Measurements from ENCODE around the gene AGA. TPM values are rescaled to one million over a fixed set of nuclear protein-coding genes. Genes with fewer than 3 reads are reported as not detected.
A peak's percentile ranks its signal among the peaks of the same experiment; 100 is the strongest.

AGA gene
- total RNA-seq, 2 experiments from 2014 or later = 14.6 to 15.4 TPM

- Mint-ChIP-seq H3K4me1 (ENCODE audit: low read depth) (peaks cover 39% of the 10 kb centered on the region), H3K27me3 (no peaks in the 10 kb centered on the region), H3K9me3 (peaks cover 3% of the 10 kb centered on the region), H3K36me3 (ENCODE audit: low read depth) (no peaks in the 10 kb centered on the region), H3K4me3 (peak overlapping the region; percentile 0), H3K27ac (peak overlapping the region; percentile 85)
- Histone ChIP-seq H3K9me3 (ENCODE audit: control insufficient read depth in 1 of 2, insufficient read depth in 1 of 2, low read length in 2 of 2) (no peaks in the 10 kb centered on the region), H3K4me1 (ENCODE audit: insufficient read depth, low read length) (peaks cover 34% of the 10 kb centered on the region), H3K27ac (ENCODE audit: low read depth in 1 of 2, low read length in 2 of 2) (peak overlapping the region in 1 of 2 donors; percentile 50), H3K27me3 (ENCODE audit: control insufficient read depth in 1 of 2, insufficient read depth in 2 of 2, low read length in 2 of 2) (no peaks in the 10 kb centered on the region), H3K4me3 (ENCODE audit: low read length) (no peak overlapping the region), H3K36me3 (ENCODE audit: insufficient read depth, low read length) (no peaks in the 10 kb centered on the region)
- intact Hi-C loops (cut with DNase I, micrococcal nuclease) = no loop called here
- no peak for TF ChIP-seq CTCF (IDR thresholded peaks at IDR 0.05)
- CTCF ChIA-PET = no interaction called here
- POLR2A ChIA-PET = interaction anchor here (1.0 to 1.2 kb wide), 2 partner anchors 10 to 41 kb away, joined by 3 to 4 read pairs; partner anchors contain the start of gene AGA
- ATAC-seq (ENCODE audit: poor library complexity) (no peak), DNase-seq (peak in 2 of 14 experiments; percentile 9 to 65)
Measured at GRCh38 chr4:177401658-177402273, 40.5 kb downstream of the AGA start.

DNA sequence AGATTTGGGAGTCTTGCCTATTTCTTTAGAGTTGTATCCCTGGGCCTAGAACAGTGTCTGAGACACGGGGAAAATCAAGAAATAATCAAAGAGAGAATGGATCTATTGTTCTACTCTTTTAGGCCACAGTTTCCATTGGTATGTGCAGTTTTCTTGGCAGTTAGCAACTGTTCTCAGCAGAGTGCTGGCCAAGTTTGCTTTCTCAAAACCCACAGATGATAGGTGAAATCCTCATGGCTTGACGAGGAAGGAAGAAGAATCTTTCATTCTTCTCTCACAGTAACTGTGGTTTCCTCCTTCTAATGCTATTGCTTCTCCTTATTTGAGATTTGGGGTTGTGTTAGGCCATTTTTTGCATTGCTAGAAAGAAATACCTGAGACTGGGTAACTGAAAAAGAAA, 42.2 kb downstream of the AGA start:
- Histone ChIP-seq H3K27ac (ENCODE audit: low read depth in 1 of 2, low read length in 2 of 2) (peak overlapping the region in 1 of 2 donors; percentile 45), H3K4me3 (ENCODE audit: low read length) (no peak overlapping the region), H3K36me3 (ENCODE audit: insufficient read depth, low read length) (no peaks in the 10 kb centered on the region), H3K27me3 (ENCODE audit: control insufficient read depth in 1 of 2, insufficient read depth in 2 of 2, low read length in 2 of 2) (no peaks in the 10 kb centered on the region), H3K4me1 (ENCODE audit: insufficient read depth, low read length) (peaks cover 34% of the 10 kb centered on the region), H3K9me3 (ENCODE audit: control insufficient read depth in 1 of 2, insufficient read depth in 1 of 2, low read length in 2 of 2) (no peaks in the 10 kb centered on the region)
- no peaks in the 10 kb centered on the region for H3K36me3 Mint-ChIP-seq (ENCODE audit: low read depth)
- H3K27me3 Mint-ChIP-seq = no peaks in the 10 kb centered on the region
- no peak overlapping the region for H3K4me3 Mint-ChIP-seq
- CTCF ChIA-PET = no interaction called here
- intact Hi-C loops (cut with DNase I, micrococcal nuclease) = no loop called here
- H3K4me1 Mint-ChIP-seq (ENCODE audit: low read depth) = peaks cover 39% of the 10 kb centered on the region
- peak in 1 of 14 experiments; percentile 2 for DNase-seq
- TF ChIP-seq CTCF (IDR thresholded peaks at IDR 0.05) = no peak
- no peak for ATAC-seq (ENCODE audit: poor library complexity)
- peak overlapping the region; percentile 85 for H3K27ac Mint-ChIP-seq
- POLR2A ChIA-PET = no interaction called here
- peaks cover 3% of the 10 kb centered on the region for H3K9me3 Mint-ChIP-seq

GRCh38 chr4:177396352-177396751, 45.9 kb downstream of the AGA start:
- Mint-ChIP-seq H3K4me3 (no peak overlapping the region), H3K4me1 (ENCODE audit: low read depth) (peaks cover 45% of the 10 kb centered on the region), H3K27ac (no peak overlapping the region), H3K27me3 (no peaks in the 10 kb centered on the region), H3K36me3 (ENCODE audit: low read depth) (no peaks in the 10 kb centered on the region), H3K9me3 (peaks cover 3% of the 10 kb centered on the region)
- Histone ChIP-seq H3K36me3 (ENCODE audit: insufficient read depth, low read length) (no peaks in the 10 kb centered on the region), H3K9me3 (ENCODE audit: control insufficient read depth in 1 of 2, insufficient read depth in 1 of 2, low read length in 2 of 2) (no peaks in the 10 kb centered on the region), H3K27me3 (ENCODE audit: control insufficient read depth in 1 of 2, insufficient read depth in 2 of 2, low read length in 2 of 2) (no peaks in the 10 kb centered on the region), H3K4me3 (ENCODE audit: low read length) (no peak overlapping the region), H3K27ac (ENCODE audit: low read depth in 1 of 2, low read length in 2 of 2) (no peak overlapping the region), H3K4me1 (ENCODE audit: insufficient read depth, low read length) (peaks cover 25% of the 10 kb centered on the region)
- intact Hi-C loops (cut with DNase I, micrococcal nuclease) = loop anchor here in 1 of 2 experiments (5.0 kb wide), 1 partner anchor 46 kb away; the partner anchor contains the start of gene AGA
- no peak for TF ChIP-seq CTCF (IDR thresholded peaks at IDR 0.05)
- POLR2A ChIA-PET = no interaction called here
- DNase-seq (no peak), ATAC-seq (ENCODE audit: poor library complexity) (no peak)
- CTCF ChIA-PET = interaction anchor here (1.0 kb wide), 1 partner anchor 20 kb away, joined by 3 read pairs; no protein-coding TSS in a partner anchor

All from CD4-positive, alpha-beta T cell (primary cell).